Neural progenitor cell (in vitro differentiated cells): ENCODE results near the gene SLC2A10.

Source experiments
- EZH2 ChIP-seq: fragments of 200-600 bp; sonication (generic); IDR thresholded peaks from 2 replicates; pipeline ENCODE4 v1.6.1; 2017; ENCODE audit warnings: antibody characterized with exemption, mild to moderate bottlenecking, moderate library complexity
- TF ChIP-seq, protein P1 (sequence below): fragments of 200-600 bp; sonication (generic); IDR thresholded peaks from 2 replicates; pipeline ENCODE4 v1.5.1; 2017; ENCODE audit warnings: antibody characterized with exemption, mild to moderate bottlenecking

DNA sequence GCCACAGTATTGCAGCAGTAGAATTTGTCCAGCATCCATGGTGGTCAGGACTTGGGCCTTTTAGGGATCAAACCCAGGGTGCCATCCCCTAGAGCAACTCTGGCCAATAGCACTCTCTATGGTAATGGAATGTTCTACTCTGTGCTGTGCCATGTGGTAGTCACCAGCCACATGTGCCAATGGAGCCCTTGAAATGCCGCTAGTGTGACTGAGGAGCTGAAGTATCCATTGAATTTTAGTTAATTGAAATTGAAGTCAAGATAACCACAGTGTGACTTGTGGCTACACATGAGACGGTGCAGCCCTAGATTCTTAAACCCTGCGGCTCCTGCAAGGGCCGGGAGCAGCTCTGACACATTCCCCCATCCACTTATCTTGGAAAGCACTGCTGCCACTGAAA lies 54.6 kb downstream of the SLC2A10 start:
- no peak for TF ChIP-seq EZH2
- TF ChIP-seq, protein P1, sequence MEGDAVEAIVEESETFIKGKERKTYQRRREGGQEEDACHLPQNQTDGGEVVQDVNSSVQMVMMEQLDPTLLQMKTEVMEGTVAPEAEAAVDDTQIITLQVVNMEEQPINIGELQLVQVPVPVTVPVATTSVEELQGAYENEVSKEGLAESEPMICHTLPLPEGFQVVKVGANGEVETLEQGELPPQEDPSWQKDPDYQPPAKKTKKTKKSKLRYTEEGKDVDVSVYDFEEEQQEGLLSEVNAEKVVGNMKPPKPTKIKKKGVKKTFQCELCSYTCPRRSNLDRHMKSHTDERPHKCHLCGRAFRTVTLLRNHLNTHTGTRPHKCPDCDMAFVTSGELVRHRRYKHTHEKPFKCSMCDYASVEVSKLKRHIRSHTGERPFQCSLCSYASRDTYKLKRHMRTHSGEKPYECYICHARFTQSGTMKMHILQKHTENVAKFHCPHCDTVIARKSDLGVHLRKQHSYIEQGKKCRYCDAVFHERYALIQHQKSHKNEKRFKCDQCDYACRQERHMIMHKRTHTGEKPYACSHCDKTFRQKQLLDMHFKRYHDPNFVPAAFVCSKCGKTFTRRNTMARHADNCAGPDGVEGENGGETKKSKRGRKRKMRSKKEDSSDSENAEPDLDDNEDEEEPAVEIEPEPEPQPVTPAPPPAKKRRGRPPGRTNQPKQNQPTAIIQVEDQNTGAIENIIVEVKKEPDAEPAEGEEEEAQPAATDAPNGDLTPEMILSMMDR = no peak
